ENCODE measurements around the gene LAGE3.

DNA sequence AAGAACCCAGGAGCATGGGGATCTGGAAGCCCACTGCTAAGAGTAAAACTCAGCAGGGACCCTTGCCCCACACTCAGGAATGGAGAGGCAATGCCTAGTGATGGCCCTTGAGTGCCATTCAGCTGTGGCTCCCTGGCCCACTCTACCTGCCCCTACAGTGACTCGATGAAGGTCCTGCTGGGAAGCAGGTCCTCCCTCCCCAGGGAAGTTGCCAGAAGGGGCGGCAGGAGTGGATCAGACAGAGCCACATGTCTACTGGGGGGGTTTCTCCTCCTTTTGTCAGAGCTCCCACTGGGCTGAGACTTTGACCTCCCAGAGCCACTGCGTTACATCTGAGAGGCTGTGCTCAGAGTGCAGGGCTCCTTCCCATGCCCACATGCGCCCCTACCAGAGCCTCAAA lies 10.1 kb upstream of the LAGE3 start:
- TF ChIP-seq, protein P1, sequence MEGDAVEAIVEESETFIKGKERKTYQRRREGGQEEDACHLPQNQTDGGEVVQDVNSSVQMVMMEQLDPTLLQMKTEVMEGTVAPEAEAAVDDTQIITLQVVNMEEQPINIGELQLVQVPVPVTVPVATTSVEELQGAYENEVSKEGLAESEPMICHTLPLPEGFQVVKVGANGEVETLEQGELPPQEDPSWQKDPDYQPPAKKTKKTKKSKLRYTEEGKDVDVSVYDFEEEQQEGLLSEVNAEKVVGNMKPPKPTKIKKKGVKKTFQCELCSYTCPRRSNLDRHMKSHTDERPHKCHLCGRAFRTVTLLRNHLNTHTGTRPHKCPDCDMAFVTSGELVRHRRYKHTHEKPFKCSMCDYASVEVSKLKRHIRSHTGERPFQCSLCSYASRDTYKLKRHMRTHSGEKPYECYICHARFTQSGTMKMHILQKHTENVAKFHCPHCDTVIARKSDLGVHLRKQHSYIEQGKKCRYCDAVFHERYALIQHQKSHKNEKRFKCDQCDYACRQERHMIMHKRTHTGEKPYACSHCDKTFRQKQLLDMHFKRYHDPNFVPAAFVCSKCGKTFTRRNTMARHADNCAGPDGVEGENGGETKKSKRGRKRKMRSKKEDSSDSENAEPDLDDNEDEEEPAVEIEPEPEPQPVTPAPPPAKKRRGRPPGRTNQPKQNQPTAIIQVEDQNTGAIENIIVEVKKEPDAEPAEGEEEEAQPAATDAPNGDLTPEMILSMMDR (IDR thresholded peaks at IDR 0.05 in 2 of 3, conservative IDR thresholded peaks at IDR 0.05 in 1 of 3; ENCODE audit: control insufficient read depth in 2 of 3, extremely low read depth in 1 of 3, insufficient read depth in 1 of 3, low read depth in 3 of 3, low read length in 3 of 3), result no peak
- TF ChIP-seq TBL1XR1 (IDR thresholded peaks at IDR 0.05; ENCODE audit: low read depth, low read length) (no peak), BCLAF1 (IDR thresholded peaks at IDR 0.05) (no peak), ZNF274 (IDR thresholded peaks at IDR 0.05; ENCODE audit: insufficient read depth, insufficient read length) (no peak), FOXM1 (IDR thresholded peaks at IDR 0.05; ENCODE audit: low read depth, low read length) (no peak), ATF3 (IDR thresholded peaks at IDR 0.05; ENCODE audit: borderline replicate concordance, extremely low read depth, low read depth, low read length) (no peak), RFX5 (IDR thresholded peaks at IDR 0.05; ENCODE audit: low read depth, low read length) (no peak), JUNB (IDR thresholded peaks at IDR 0.05) (no peak), BCL3 (IDR thresholded peaks at IDR 0.05; ENCODE audit: borderline replicate concordance, insufficient read depth, low read depth, low read length, poor library complexity, severe bottlenecking) (no peak), RBBP5 (conservative IDR thresholded peaks at IDR 0.05) (no peak), PBX3 (IDR thresholded peaks at IDR 0.05; ENCODE audit: insufficient replicate concordance, low read depth, low read length) (no peak)

Data from GM12878 (cell line).